Raji (cell line): Measurements from ENCODE around the gene FBXO42.

Source experiments
- POLR2A ChIP-seq: IDR thresholded peaks from 2 replicates; pipeline ENCODE4 v1.6.1; 2011; ENCODE audit warnings: low read depth, low read length, control low read depth; ENCODE audit not compliant: insufficient read depth

Gene FBXO42

DNA sequence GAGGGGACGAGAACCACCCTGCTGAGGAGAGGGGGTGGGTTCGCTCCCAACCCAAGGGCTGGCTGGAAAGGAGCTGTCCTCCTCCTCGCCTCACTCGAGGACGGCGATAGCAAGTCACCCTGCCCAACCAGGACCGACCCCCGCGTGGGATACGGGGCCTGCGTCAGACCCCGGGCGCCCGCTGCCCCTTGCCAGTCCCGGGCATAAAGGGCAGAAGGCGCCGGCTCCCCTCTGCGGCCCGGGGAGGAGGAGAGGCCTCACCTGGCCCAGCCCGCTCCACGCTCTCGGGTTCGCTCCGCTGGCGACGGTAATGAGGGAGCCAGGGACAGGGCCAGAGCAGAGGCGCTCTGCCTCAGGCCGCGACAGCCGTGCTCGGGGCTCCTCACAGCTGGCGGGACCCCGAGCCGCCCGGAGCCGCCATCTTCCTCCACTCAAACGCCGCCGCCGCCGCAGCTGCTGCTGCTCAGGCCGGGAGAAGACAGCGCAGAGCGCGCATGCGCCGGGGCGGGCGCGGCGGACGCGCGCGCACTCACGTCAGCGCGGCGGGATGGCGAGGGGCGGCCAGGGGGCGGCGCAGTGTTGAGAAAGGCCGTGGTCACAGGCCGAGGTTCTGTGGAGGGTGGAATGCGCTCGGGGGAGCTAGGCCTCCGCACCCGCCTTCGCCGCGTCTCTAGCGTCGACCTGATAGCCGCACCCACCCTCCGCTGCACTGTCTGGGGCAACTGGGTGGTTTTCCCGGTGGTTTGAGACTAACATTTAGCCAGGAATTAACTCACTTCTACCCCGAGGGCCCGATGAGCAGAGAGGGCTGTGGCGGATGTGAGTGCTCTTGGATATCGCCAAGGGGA lies at the start of gene FBXO42:
FBXO42 (minus strand) TSS at position 487 of the 848 bp plus-strand sequence. CDS start 37,062 bp downstream, outside the sequence.
- TF ChIP-seq POLR2A: peak; percentile 98

DNA sequence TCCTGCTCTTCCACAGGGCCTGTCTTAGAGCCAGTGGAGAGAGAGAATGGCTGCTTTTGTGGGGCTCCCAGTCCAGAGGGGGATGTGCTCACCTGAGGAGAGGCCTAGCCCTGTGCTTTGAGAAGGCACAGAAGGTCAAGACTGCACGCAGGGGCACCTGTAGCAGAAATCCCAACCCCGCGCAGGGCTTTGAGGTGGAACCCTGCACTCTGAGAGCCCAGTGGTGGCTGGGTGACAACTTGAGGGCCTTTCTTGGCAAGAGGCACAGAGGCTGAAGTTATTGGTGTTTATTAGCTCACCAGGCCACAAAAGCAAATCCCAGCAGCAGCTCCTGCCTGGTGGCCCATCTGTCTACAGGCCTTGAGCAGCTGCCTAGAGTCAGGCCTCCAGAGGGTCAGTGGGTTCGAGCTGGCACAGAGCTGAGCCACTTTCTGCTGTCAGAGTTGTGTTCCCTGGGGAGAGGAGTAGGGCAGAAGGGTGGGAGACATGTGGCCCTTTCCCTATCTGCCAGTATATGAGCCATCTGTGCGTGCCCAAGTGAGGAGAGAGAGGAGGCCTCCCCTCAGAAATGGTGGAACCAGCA lies 46.2 kb upstream of the FBXO42 start:
- no peak for TF ChIP-seq POLR2A

DNA sequence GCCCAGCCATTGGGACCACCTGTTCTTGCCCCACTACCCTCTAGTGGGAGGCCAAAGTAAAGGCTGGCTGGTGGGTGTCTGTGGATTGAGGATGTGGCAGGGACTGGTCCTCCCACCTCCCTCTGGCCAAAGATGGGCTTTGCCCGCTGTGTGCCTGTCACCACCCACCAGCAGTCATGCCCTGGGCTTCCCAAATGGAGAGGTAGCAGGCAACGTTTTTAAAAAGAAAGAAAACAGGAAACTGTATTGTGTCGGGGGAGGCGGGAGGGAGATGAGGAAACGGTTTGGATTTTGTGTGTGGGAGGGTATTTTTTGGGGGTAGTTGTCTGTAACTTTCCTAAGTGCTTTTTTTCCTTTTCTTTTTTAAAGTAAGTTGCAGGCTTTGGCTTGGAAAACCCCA lies 44.8 kb upstream of the FBXO42 start:
- no peak for TF ChIP-seq POLR2A

DNA sequence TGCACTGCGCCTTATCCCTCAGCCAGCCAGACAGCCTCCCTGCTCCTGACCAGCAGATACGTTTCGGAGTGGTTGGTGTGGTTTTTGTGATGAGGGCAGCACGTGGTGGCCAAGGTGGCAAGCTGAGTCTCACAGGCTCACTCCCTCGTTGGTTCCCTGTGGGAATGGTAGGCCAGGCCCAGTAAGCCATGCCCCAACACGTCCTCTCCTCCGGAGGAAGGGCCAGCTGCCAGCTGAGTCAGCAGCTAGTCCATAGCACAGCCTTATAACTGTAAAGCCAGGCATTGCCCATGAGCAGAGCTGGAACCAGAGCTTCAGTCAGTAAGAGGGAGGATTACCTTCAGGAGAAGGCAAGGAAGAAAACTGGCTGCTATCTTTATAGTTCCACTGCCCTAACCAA lies 44.3 kb upstream of the FBXO42 start:
- TF ChIP-seq POLR2A: no peak

DNA sequence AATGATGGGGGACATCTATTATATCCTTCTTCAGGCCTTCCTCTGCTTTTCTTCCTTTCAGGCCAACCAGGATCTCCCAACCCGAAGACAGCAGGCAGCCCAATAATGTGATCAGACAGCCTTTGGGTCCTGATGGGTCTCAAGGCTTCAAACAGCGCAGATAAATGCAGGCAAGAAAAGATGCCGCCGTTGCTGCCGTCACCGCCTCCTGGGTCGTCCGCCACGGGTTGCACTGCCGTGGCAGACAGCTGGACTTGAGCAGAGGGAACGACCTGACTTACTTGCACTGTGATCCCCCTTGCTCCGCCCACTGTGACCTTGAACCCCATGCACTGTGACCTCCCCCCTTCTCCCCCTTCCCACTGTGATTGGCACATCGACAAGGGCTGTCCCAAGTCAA lies 42.7 kb upstream of the FBXO42 start:
- TF ChIP-seq POLR2A: no peak

DNA sequence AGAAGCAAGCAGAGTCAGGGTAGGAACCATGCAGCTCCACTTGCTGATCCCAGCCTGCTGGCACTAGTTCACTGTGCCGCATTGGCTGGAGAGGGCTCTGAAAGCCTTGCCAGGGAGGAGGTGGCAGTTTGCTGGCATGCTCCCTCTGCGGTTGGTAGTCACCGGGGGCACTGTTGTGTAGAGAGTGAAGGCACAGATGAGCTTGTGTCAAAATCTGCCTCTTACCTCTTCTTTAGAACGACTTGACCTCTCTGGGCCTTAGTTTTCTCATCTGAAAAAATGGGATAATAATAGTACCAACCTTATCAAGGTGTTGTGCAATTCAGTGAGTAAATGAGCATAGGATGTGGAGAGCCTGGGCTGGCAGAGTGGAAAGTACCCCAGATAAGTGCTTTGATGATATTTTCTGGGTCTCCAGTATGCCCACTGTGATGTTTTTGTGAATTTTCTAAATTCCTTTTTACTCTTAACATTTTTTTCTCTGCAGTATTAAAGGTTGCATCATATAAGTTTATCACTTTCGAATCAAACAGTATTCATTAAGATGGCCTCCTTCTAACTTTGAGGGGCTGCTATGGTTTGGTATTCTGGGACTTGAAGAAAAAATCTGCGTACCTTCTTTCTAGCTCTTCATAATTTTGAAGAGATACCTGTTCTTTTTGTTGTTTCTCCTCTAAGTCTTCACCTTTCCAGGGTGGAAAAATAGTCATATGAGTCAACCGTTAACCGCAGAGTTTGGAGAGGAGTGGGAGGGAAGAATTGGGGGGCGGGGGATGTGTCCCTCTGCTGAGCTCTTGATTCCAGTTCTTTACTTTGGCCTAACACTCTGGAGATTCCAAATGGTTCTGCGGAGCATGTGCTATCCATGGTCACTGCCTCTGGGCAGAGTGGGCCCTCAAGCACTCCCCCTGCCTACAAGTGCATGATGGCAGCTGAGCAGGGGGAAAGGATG lies 41.6 kb upstream of the FBXO42 start:
- TF ChIP-seq POLR2A: no peak

DNA sequence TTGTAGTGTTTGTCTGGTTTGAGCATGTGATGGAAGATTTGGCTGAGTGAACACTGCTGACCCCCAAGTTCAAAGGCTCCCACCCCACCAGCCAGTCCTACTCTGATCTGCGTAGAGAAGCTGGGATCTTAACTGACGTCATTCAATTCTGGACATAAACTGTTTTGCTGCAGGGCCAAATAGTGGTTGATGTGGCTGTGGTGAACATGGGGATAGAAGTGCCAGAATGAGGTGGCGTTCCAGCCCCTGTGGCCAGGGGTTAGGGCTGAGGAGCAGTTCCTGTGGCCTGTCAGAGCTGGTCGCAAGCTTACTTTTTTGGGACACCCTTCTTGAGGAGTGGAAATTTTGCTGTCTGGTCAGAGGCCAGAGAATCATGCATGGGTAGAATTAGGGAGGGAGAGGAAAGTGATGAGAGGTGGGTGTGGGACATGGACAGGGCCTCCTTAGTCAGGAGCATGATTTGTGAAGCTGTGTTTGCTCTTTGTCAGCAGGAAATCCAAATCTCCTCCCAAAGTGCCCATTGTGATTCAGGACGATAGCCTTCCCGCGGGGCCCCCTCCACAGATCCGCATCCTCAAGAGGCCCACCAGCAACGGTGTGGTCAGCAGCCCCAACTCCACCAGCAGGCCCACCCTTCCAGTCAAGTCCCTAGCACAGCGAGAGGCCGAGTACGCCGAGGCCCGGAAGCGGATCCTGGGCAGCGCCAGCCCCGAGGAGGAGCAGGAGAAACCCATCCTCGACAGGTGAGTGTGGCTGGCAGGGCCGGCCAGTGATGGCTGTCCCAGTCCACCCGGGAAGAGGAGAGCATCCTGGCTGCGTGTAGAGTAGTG lies 40.7 kb upstream of the FBXO42 start:
- TF ChIP-seq POLR2A: no peak

DNA sequence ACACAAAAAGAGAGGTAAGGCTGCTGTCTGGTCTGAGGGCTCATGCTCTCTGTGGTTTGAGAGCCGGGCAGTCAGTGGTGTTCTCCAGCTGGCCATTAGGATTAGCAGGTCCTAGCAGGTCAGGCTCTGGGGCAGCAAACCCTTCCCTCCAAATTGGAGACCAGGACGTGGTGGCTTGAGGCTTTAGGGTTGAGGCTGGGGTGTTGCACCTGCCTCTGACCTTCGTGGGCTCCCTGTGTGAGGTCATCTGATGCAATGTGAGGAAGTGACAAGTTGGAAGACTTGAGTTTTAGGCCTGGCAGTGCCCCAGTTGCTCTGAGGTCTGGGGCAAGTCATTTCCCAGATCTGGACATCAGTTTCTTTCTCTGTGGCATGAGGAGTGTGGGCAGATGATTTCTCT lies 39.1 kb upstream of the FBXO42 start:
- no peak for TF ChIP-seq POLR2A

DNA sequence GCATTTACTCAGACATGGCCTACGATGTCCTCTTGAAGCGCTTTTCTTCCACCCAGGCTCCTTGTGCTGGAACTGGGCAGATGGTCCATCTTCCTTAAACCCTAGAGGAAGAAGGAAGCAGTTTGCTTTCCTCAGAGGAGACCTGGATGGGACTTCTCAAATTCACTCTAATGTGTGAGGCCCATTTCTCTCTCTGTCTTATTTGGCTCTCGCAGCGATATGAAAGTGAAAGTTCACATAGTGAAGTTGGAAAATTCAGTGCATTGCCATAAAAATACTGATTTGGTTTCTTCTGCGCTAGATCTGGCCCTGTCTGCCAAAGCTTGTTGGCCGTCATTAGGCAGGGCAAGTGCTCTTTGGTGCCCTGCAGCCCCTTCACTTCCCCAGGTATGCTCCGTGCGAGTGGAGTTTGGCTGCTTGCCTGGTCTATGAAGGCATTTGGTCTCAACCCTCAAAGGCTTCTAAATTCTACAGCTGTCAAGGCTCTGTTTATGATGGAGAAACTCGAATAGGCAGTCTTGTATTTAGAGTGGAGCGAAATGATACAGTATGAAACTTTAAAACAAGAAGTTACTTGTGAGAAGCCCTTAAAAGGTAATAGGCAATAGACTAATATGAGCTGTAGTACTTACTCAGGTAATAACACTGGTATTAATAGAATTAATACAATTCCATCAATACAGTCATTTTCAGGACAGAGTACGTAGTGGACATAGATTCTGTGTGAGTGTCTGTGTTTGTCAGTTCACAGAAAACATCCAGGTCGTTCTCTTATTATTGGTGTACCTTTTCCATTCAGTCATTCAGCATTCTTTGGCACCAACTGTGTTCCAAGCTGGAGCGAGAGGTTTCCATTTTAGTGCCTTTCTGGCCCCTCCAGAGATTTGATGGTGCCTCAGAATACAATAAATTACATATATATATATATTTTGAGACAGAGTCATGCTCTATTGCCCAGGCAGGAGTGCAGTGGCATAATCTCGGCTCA lies 35.2 kb upstream of the FBXO42 start:
- no peak for TF ChIP-seq POLR2A

DNA sequence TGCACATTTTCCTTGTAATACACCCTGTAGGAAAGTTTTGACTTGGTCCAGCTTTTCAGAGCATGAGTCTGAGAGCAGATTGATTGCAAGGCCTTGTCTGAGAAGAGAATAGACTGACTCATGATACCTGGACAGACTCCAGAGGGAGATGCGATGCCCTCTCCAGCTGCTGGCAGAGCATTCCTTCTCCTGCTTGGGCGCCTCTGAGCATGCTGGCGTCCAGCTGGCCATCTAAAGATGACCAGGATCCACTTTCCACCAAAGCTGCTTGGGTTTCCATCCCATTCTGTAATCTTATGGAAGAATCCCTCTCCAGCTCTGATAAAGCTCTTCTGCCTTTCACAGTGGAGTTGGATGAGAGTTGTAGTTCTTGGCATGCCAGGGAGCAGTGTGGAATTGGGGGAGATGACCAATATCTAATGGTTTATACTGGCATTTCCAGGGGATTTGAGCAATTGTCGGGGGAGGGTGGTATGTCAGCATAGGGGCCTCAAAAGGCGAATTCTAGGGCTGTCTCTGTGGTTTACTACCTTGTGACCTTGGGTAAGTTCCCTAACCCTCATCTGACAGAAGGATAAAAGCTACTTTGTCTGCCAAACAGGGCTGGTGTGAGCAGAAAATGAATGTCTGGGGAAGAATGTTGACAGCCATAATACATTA lies 34.3 kb upstream of the FBXO42 start:
- no peak for TF ChIP-seq POLR2A

DNA sequence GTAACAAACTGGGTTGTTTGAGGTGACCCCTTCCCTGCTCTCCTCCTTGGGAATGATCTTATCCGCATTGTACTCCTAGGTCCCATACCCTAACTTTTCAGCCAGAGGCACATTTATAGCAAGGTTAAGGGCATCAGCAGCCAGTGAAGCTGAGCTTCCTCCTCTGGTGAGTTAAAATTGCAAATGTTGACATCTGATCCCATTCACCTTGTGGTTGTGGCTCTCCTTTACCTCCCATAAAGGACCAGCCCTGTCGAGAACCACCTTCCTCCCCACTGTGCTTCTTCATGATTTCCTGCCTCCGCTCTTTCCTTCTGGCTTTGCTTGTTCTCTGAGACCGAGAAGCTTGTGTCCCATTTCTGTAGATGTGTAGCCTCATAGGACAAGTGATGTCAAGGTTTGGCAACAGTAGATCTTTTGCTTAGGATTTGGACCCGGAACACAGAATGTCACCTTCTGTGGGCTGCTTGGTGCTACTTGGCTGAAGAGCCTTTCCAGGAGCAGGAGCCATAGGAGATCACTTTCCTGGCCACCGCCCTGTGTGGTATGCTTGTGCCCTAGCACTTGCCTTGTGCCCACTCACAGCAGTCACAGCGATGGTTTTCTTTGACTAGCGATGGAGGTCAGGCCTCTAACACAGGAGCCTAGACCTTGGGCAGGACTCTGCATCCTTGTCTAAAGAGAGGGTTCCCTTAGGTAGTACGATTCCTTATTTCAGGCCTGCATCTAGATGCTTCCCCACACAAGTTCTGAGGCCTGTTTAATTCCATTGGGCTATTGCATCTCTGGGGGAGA lies 33.6 kb upstream of the FBXO42 start:
- TF ChIP-seq POLR2A: no peak

DNA sequence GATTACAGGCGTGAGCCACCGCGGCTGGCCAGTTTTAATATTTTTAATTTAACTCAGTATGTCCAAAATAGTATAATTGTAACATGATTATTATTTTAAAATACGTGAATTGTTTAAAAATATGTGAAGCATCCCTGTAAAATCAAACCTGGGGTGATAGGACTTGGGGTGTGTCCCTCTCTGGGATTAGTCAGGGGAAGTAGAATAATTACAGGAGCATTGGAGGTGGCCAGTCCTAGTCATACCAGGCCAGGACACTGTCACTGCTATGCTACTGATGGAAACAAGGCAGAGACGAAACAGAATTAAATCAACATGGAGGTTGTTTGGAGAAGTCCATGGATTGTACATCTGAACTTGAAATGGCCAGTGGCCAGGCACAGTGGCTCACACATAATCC lies 31.6 kb upstream of the FBXO42 start:
- TF ChIP-seq POLR2A: no peak
